HG03039 (cell line): ENCODE measurements around the gene CHMP1A.
"Not testable (repeated sequence)": the region's sequence is repeated elsewhere in the genome, so short reads cannot be mapped to it uniquely, and the experiment has no call there.

Source experiments
- ATAC-seq: cut with Tn5 transposase; IDR thresholded peaks from one replicate; pipeline ENCODE4 v1.9.1; 2021; ENCODE audit warnings: mild to moderate bottlenecking, moderate library complexity; ENCODE audit not compliant: unreplicated experiment

The CHMP1A gene

GRCh38 chr16:89657442-89658220, at the start of gene CHMP1A, which contains the start of gene SPATA33:
TSS of gene CHMP1A (minus strand) at chr16:89657708. CDS start at chr16:89657588, 120 bp downstream.
TSS of gene SPATA33 (plus strand) at chr16:89657836. CDS start at chr16:89657912, 76 bp downstream.
- ATAC-seq = peak; percentile 75

DNA sequence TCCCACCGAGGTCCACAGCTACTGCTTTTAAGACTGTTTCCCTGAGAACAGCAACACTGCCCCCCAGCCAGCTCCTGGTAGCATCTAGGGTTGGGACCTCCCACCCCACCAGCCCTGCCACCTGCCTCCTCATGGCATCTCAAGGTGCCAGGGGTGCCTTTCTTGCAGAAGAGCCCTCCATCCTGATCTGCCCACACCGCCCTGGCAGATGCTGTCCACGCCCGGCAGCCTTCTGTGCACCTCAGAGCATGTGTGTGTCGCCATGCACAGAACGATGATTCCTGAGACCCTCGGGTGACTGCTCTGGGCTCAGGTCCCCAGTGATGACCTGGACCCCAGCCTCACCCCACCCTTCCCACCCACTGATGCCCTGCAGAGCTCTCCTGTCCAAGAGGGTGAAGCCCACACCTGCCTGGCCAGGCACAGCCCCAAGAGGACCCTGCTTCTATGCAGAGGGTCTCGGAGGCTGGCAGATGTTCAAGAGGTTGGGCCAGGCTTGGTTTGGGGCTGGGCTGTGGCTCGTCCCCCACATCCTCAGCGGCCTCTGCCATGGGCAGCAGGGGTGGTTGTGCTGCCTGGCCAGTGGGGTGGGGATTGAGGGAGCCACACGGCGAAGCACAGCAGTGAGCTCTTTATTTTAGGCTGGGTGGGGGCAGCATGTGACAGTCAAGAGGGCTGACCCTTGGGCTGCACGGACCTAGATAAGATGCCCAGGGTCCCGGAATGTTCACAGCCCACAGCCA, 49.2 kb upstream of the CHMP1A start:
- ATAC-seq = no peak

DNA sequence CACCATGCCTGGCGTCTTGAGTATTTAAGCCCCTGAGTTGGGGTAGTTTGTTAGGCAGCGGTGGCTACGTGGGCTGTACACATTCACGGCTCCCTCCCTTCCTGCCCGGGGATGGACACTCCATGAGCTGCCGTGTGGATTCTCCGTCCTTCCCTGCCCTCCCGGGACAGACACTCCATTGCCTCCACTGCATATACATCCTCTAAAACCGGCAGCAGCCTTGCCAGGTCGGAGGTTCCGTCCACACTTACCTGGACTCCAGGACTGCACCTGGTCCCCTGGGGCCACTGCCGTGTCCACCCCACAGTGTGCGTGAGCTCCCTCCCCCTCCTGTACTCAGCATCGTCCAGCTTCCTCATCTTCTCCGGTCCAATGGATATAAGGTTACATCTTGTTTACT, 47.5 kb upstream of the CHMP1A start:
- no peak for ATAC-seq

DNA sequence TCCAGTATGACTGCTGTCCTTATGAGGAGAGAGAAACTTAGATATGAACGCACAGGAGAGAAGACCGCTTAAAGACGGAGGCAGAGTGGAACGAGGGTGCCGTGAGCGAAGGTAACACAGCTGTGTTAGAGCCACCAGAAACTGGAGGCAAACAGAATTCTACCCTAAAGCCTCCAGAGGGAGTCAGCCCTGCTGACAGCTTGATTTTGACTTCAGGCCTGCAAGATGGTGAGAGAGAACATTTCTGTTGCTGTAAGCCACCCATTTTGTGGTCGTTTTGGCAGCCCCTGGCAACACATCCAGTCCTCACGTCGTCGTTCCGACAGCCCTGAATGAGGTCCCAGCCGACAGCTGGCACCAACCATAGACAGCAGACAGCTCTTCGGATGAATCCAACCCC, 46.8 kb upstream of the CHMP1A start:
- no peak for ATAC-seq

DNA sequence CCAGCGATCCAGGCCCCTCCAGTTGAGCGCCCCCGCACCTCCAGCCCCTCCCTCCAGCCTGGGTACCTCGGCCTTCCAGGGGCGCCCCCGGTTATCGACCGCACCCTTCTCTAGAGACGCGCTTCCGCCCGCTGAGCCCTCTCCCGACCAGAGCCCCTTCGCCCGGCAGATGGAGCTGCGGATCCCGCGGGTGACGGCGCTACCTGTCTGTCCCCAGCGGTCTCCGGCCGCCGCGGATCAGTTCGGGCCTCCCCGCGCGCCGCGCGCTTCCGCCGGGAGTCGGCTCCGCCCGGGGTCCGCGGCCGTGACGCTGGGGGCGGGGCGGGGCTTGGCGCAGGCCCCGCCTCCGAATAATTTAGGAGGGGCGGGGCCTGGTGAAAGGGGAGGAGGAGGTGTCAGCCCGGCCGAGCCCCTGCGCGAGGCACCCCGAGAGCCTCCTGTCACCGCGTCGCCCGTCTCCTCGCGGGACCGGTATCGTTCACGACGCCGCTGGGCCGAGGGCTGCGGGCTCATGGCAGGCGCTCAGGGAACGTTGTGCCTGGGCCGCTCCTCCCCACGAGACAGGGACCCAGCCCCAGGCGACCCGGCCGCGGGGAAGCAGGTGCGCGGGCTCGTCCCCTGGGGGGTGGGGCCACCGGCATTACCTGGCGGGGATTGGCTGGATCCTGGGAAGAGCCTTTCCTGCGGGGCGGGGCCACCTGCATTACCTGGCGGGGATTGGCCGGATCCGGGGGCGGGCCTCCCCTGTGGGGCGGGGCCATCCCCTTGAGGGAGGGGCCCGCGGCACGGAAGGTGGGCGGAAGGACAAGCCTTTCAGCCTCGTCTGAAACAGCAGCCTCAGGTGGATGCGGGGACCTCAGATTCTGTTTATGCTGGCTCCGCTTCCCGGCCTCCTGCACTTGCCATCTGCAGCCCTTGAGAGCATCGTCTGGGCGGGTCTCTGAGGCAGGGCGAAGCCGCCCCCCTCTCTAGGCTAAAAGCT, 44.2 kb upstream of the CHMP1A start, which contains the start of gene SPATA2L:
TSS of gene SPATA2L (minus strand) at position 281 of the 982 bp plus-strand sequence. CDS start 473 bp downstream, outside the sequence.
- ATAC-seq = peak; percentile 59

DNA sequence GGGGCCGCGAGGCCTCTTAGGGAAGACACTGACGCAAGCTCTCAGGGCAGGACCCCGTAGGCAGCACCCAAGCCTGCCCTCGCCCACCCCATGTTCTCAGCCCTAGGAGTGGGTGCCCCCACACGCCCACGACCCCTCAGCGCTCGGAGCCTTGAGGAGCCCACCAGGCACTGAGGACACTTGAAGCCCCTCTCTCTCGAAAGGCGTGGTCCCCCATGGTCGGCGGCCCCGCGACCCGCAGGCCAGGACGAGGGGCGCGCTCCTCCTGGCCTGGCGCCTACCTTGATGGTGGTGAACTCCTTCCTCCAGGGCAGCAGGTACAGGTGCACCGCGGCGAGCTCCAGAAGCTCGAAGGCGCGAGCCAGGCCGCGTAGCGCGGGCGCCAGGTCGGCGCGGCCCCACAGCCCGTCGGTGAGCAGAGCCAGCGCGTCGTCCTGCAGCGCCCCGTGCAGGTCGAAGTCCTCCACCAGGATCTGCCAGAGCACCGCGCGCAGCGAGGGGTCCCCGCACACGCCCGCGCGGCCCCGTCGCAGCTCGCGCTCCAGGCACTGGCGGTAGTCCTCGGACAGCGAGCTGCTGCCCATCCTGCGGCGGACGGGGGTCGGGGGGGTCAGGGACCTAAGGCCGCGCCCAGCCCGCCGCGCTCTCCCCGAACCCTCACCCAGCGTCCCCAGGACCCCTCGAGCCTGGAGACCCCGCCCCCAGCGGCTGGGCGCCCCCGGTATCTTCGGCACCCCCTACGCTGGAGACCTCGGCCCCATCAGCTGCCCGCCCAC, 43.3 kb upstream of the CHMP1A start:
- no peak for ATAC-seq

GRCh38 chr16:89700100-89700648, 42.7 kb upstream of the CHMP1A start:
- ATAC-seq = peak; percentile 37

DNA sequence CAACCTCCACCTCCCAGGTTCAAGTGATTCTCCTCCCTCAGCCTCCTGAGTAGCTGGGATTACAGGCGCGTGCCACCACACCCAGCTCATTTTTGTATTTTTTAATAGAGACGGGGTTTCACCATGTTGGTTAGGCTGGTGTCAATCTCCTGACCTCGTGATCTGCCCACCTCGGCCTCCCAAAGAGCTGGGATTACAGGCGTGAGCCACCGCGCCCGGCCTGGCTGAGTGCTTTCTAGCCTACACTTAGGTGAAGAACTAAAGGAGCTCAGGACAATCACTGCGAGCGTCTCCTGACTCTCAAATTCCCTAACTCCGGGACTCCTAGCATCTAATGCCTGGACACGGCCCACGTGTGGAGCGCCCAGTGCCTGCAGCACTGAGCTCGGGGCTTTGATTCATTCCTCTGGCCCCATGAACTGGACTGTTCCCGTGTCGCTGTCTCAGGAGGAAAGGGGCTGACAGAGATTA, 42.2 kb upstream of the CHMP1A start:
- ATAC-seq = not testable (repeated sequence)

- ATAC-seq = not testable (repeated sequence)
Observed at GRCh38 chr16:89698717-89699116, 41.2 kb upstream of the CHMP1A start.

GRCh38 chr16:89697616-89698331, 40.3 kb upstream of the CHMP1A start:
- ATAC-seq = no peak

- no peak for ATAC-seq
Observed at GRCh38 chr16:89697161-89697615, 39.7 kb upstream of the CHMP1A start.

GRCh38 chr16:89696670-89697128, 39.2 kb upstream of the CHMP1A start:
- ATAC-seq = no peak

GRCh38 chr16:89695875-89696669, 38.6 kb upstream of the CHMP1A start:
- no peak for ATAC-seq

GRCh38 chr16:89695086-89695874, 37.8 kb upstream of the CHMP1A start:
- no peak for ATAC-seq

DNA sequence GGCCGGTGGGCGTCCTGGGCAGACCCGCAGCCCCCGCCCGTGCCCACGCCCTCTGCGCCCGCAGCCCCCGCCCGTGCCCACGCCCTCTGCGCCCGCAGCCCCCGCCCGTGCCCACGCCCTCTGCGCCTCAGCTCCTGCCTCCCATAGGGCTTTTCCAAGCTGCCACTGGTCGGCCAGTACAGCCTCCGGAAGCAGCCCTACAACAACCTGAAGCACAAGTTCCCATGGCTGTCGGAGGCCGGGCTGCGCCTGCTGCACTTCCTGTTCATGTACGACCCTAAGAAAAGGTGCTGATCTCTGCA, 37.2 kb upstream of the CHMP1A start:
- not testable (repeated sequence) for ATAC-seq

- ATAC-seq = no peak
Observed at GRCh38 chr16:89693931-89694783, 36.6 kb upstream of the CHMP1A start.
